ENCODE measurements around the gene PRKCE.

Gene PRKCE

DNA sequence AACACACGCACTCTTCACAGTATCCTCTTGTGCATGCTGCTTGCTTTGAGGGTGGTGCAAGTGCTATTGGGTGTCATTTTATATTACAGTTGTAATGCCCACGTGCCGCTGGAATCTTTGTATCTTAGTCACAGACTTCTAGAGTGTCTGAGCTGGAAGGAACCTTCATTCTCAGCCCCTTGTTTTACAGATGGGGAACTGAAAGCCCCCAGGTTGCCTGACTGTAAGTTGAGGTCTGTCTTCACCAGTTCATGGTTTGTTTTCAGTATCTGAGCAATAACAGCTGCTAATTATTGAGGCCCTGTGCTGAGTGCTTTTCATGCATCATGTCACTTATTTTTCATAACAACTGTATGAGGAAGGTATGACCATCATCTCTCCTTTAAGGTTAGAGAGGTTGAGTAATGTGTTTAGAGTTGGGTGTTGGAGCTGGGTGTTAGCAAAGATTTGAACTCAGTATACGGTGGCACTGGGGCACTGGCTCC is 77.0 kb downstream of the PRKCE start:
- no peak for DNase-seq (ENCODE audit: low read depth)

- DNase-seq (ENCODE audit: low read depth): no peak
Measured at GRCh38 chr2:45729753-45730512, 78.5 kb downstream of the PRKCE start.

DNA sequence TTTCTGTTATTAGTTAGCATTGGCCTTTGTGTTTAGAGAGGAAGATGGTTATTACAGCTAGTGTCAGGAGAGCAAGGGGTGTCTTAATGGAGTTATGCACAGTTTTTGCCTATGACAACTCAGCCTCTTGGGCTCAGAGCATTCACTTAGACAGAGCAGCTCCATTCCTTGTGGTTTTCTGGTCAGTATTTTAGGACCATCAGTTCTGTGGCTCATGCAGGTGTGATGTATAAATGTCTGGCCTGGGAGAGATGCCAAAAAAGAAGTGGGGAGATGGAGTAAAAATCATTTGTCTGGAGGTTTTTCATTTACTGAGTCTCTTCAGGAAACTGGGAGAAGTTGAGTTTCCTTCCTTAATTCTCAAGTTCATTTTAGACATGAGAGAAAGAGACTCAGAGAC is 79.7 kb downstream of the PRKCE start:
- DNase-seq (ENCODE audit: low read depth): no peak

DNA sequence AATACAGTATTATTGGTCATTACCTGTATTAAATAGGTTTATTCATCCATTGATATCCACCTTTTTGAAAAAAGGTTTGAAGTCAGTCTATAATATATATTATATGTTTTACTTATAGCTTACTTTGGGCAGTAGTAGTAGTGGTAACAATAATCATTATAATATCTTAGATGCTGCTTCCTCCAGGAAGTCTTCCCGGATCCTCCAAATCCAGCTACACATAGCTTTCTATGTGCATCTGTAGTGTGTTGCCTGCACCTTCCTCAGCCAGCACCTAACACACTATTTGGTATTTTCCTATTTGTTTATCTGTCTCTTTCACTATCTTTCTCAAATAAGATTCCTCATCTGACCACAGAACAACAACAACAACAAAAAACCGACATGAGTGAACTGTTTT is 81.0 kb downstream of the PRKCE start:
- DNase-seq (ENCODE audit: low read depth): no peak

DNA sequence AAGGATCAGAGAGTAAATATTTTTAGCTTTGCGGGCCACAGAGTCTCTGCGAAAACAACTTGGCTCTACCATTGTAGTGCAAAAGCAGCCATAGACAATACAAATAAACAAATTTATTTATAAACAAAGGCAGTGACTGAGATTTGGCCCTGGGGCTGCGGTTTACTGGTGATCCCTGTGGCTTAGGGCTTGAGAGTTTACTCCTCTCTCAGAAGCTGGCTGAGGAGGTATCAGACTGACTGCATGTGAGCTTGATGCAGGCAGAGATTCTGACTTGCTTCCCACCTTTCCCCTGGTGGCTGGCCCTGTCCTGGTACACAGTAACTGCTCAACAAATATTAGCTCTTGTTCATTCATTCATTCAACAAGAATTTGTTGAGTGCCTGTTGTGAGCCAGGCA is 81.5 kb downstream of the PRKCE start:
- DNase-seq (ENCODE audit: low read depth): no peak

DNA sequence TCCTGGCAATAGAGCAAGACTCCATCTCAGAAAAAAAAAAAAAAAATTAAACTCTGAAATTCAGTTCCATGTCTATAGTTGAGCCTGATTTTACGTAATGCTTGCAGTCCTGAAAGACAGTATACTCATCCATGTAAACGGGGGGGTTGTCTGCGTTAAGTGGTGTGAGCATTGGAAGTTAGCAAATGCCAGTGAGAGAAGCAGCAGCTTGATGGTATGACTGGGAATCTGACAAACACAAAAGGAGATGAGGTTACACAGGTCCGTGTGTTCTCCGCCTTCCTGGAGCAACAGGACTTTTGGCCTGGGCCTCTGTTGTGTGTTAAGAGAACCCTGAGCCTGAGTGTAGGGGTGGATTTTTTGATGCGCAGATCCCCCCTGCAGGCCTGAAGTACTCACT is 82.9 kb downstream of the PRKCE start:
- DNase-seq (ENCODE audit: low read depth): no peak

- DNase-seq (ENCODE audit: low read depth): no peak
Measured at GRCh38 chr2:45734952-45735351, 83.5 kb downstream of the PRKCE start.

DNA sequence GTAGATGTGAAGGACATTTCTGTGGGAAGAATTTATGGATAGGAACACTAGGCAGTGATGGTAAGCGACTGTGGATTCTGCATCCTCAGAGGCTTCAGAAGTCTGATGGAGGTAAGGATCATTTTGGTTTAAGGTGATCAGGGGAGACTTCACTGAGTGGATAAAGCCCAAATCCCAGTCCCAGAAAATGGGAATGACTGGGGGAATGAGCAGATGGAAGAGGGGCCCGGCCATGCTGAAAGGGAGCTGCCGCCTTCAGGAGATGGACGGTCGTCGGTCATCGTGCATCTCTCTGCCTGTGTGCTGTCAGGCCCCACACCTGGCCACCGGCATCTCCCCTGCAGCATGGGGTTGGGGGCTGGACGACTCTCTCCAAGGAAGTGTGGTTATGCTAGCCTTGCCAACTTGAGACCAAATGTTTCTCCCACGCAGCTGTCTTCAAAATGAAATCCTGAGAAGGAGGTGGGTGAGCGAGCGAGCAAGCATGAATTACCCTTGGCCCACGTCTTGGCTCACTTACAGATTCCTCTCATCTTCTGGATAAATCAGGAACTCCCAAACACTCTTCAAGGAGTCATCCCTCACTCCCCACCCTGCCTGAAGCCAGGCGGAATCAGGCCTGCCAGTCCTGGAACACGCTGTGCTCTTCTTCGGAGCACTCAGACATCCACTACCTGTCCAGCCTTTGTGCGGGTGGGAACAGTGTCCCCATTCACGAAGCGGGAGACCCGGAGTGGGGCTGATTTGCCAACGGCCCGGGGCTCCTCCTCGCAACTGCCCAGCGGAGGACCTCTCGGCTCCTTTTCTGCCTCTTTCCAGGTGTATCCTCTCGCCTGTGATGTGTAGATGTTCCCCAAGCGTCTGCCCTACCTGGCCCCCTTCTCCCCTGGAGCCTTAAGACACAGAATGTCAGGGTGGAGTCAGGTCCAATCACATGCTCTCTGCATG is 85.6 kb downstream of the PRKCE start:
- no peak for DNase-seq (ENCODE audit: low read depth)

DNA sequence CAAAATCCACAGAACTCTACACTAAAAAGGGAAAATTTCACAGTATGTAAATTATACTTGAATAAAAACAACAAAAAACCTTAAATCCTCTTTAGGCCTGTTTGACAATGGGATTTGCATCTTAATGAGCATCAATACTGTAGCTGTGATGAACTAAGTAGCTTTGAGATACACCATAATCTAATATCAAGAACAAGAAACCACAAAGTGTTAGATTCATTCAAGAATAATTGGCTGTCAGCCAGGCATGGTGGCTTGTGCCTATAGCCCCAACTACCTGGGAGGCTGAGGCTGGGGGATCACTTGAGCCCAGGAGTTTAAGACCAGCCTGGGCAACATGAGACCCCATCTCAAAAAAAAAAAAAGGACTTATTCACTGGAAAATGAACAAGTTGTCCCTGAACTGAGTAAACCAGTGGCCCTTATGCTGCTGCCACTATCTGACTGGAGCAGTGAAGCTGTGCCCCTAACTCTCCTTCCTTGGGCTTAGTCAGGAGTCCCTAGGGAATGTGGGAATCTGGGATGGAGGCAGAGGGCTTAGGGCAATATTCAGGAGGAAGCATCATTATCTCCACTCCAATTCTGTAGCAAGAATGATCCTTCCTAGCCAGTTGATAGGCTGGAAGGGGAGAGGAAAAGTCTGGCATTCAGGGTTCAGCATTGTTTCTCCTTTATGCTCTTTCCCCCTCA is 88.5 kb downstream of the PRKCE start:
- no peak for DNase-seq (ENCODE audit: low read depth)

- no peak for DNase-seq (ENCODE audit: low read depth)
Measured at GRCh38 chr2:45741161-45741850, 89.8 kb downstream of the PRKCE start.

DNA sequence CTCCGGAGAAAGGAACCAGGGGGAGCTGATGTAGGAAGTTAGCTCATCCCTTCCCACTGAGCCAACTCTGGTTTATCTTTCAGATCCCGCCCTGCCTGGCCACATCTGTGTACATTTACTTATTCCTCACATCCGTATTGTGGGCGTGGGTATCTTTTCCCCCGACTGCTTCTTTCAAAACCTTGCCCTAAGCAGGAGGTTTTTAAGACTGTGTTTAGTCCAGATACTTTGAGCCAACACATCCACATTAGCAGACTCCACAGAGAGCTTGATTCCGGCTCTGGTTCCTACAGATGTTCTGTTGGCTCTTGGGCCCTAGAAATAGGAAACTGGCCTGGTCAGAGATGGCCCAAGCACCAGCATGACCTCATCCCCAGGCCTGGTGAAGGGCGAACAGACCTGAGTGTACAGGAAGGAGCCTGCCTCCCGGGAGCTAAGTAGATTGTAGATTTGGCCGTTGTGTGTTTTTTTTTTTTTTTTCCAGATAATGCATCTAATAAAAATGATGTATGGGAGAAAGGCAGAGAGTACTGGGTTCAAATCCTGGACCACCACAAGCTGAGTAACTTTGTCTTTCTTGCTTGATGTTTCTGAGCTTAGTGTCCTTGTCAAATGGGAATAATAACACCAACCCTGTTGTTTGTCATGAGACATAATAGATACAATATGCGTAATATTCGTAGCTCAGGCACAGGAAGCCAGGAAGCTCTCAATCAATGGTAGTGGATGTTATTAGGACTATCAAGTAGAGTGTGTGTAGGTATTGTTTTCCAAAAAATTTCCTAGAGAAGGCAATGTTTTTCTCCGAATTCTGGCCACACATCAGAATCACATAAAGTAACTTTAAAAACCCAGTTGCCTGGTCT is 92.3 kb downstream of the PRKCE start:
- no peak for DNase-seq (ENCODE audit: low read depth)

DNA sequence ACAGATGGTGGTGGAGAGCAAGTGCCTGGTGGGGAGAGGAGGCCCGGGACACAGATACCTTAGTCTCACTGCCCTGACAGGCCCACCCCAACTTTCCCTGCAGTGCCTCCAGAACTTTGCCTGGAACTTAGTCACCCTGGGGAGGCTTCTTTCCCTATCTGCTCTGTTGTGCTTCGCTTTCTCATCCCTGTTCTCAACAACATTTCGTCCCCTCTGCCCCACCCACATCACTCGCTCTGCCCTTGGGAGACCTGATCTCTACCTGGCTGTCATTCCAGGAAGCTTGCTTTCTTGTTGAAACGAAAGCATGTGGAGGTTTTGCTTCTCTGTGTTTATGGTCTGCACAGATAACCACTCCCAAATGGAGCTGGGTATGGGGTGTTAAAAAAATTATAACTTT is 93.8 kb downstream of the PRKCE start:
- no peak for DNase-seq (ENCODE audit: low read depth)

DNA sequence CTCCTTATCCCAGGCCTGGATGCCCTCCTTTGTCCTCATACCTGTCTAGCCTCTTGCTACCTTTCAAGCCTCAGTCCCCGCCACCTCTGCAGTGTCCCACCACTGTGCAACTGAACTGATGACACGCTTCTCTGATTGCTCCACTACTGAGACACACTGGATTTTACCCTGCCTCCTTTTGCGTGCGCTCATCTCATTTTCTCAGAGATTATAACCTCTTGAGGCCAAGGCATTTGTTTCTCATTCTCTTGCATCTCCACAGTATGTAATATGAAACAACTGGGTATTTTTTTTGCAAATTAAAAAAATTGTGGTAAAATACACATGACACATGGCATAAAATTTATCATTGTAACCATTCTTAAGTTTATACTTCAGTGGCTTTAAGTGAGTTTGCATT is 95.4 kb downstream of the PRKCE start:
- DNase-seq (ENCODE audit: low read depth): no peak

DNA sequence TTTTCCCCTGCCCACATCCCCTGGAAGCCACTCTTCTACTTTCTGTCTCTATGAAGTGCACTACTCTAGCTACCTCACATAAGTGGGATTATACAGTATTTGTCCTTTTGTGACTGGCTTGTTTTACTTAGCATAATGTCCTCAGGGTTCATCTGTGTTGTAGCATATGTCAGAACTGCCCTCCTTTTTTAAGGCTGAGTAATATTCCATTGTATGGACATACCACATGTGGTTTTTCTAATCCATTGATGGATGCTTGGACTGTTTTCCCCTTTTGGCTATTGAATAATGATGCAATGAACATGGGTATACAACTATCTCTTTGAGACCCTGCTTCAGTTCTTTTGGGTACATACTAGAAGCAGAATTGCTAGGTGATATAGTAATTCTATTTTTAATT is 95.9 kb downstream of the PRKCE start:
- DNase-seq (ENCODE audit: low read depth): no peak

- DNase-seq (ENCODE audit: low read depth): no peak
Measured at GRCh38 chr2:45748239-45748638, 96.8 kb downstream of the PRKCE start.

- no peak for DNase-seq (ENCODE audit: low read depth)
Measured at GRCh38 chr2:45750001-45750400, 98.5 kb downstream of the PRKCE start.

- no peak for DNase-seq (ENCODE audit: low read depth)
Measured at GRCh38 chr2:45750484-45750883, 99.0 kb downstream of the PRKCE start.

DNA sequence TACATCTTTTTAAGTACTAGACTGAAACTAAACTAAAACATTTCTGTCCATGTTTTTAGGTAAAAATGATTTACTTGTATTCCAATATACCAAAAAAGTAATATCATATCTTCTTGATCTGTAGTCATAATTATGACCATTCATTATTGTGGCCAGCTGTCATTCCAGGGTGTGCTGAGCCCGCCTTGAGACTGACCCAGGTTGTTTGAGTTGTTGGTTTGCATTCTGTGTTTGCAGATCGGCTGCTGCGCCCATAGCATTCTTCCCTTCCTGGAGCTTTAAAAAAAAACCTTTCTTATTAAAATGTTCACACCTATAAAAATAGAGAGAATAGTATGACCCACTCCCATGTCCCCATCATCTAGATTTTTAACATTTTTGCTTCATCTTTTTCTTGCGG is 101.9 kb downstream of the PRKCE start:
- no peak for DNase-seq (ENCODE audit: low read depth)

DNA sequence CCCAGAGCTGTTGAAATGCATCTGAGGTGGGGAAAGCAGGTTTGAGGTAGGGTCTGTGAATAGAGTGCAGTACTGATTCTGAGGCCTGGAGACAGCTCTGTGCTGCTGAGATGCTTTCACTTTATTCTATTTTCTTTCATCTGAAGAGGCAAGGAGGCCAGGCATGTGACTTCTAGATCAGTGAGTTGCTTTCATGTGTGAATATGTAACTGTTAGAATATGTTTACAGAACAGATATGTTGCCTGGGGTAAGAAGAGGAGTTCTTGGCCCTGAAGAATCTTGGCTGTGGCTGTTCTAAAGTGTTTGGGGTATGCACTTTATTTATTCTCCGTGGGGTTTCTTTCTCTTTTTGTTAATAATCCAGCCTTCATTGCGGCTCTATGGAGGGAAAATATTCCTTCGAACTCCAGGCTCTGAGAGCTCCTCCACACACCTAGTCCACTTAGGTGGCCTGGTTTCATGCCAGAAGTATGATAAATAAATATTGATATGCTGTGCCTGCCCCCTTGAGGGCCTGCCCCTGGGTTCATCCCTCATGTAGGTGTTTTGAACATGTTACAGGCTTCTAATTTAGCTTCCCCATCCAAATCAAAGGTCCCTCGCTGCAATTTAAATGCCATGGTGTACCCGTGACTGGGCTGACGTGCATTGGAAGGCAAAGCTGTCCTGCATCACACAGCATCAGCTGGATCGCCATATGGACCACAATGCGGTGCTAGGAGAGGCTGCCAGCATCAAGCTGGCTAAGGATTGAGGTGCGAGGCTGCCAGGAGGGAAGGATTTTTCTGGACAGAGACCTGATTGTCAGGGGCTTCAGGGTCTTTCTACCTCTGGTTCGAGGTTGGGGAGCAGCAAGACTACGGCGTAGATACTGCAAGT is 102.9 kb downstream of the PRKCE start:
- DNase-seq (ENCODE audit: low read depth): no peak

All from HS-27A (cell line).